H1 (cell line): ENCODE results near the gene PAK6. TPM values are rescaled to one million over a fixed set of nuclear protein-coding genes. Genes with fewer than 3 reads are reported as not detected.

Experiments
- CTCF ChIA-PET: fragments of 300-600 bp; sonication (Branson Sonifier 250); formaldehyde crosslinking; loops from one replicate; lab custom pipeline; 2021; ENCODE audit not compliant: partially characterized antibody; lab: Charles Lee
- POLR2A ChIA-PET: fragments of 300-600 bp; sonication (Branson Sonifier 250); formaldehyde crosslinking; loops from one replicate; lab custom pipeline; 2021; ENCODE audit warnings: inconsistent platforms; ENCODE audit not compliant: partially characterized antibody; lab: Charles Lee
- DNase-seq, 2 experiments: peaks; one replicate each; pipeline versions ENCODE4 v3.0.0 to v3.0.0-alpha.2; 2010 to 2022; ENCODE audit warnings: low spot score in 2 of 2, low read depth in 1 of 2, mixed read lengths in 1 of 2
- FAIRE-seq: peaks from 2 replicates; lab custom pipeline; 2011; peaks lifted over from hg19 to GRCh38; lab: Jason Lieb, UNC
- H2AFZ ChIP-seq: 2 replicates; pipeline ENCODE4 v1.8.1; 2012; ENCODE audit warnings: low read length, inconsistent platforms
- H2AK5ac ChIP-seq: 2 replicates; pipeline ENCODE4 v1.6.1; 2013; ENCODE audit warnings: low read depth, low read length
- H2BK120ac ChIP-seq: replicated peaks from 2 replicates; pipeline ENCODE3; 2013; ENCODE audit warnings: low read depth, low read length, inconsistent platforms
- H2BK12ac ChIP-seq: 2 replicates; pipeline ENCODE4 v1.6.1; 2013; ENCODE audit warnings: low read depth, low read length
- H2BK15ac ChIP-seq: 2 replicates; pipeline ENCODE4 v1.6.1; 2013; ENCODE audit warnings: low read length
- H2BK20ac ChIP-seq: 2 replicates; pipeline ENCODE4 v1.6.1; 2013; ENCODE audit warnings: low read length
- H2BK5ac ChIP-seq: 2 replicates; pipeline ENCODE4 v1.6.1; 2013; ENCODE audit warnings: low read depth, low read length
- H3K14ac ChIP-seq: 2 replicates; pipeline ENCODE4 v1.6.1; 2013; ENCODE audit warnings: inconsistent platforms; ENCODE audit not compliant: insufficient read length
- H3K18ac ChIP-seq: 2 replicates; pipeline ENCODE4 v1.6.1; 2013; ENCODE audit warnings: low read length; ENCODE audit errors: extremely low read depth
- H3K23ac ChIP-seq: 2 replicates; pipeline ENCODE4 v1.6.1; 2013; ENCODE audit warnings: inconsistent platforms; ENCODE audit not compliant: insufficient read length
- H3K23me2 ChIP-seq: 2 replicates; pipeline ENCODE4 v1.6.1; 2013; ENCODE audit warnings: low read depth, low read length
- H3K27ac ChIP-seq: 2 replicates; pipeline ENCODE4 v1.6.1; 2011; ENCODE audit warnings: low read depth, low read length, inconsistent platforms
- H3K27me3 ChIP-seq, 4 experiments: replicated peaks in 1 of 4; 1 replicate in 1 of 4; 2 replicates in 3 of 4; pipeline versions ENCODE4 v1.6.1 to v1.8.1; 2011 to 2013; ENCODE audit warnings: low read length in 3 of 4, mild to moderate bottlenecking in 3 of 4, inconsistent platforms in 2 of 4, mixed read lengths in 2 of 4, moderate library complexity in 1 of 4; ENCODE audit not compliant: control insufficient read depth in 3 of 4, insufficient read depth in 3 of 4; ENCODE audit errors: extremely low read depth in 1 of 4
- H3K36me3 ChIP-seq, 4 experiments: 2 replicates each; pipeline versions ENCODE4 v1.6.1 to v1.8.1; 2011 to 2013; ENCODE audit warnings: mild to moderate bottlenecking in 4 of 4, low read length in 3 of 4, moderate library complexity in 2 of 4, control low read depth in 1 of 4, inconsistent platforms in 1 of 4; ENCODE audit not compliant: insufficient read depth in 4 of 4, control insufficient read depth in 2 of 4
- H3K4ac ChIP-seq: replicated peaks from 2 replicates; pipeline ENCODE3; 2013; ENCODE audit warnings: low read length, low read depth, mixed read lengths, inconsistent platforms; ENCODE audit not compliant: insufficient read length
- H3K4me1 ChIP-seq, 4 experiments: replicated peaks in 1 of 4; 1 replicate in 1 of 4; 2 replicates in 3 of 4; pipeline versions ENCODE4 v1.6.1 to v1.8.1; 2011 to 2013; ENCODE audit warnings: low read length in 3 of 4, inconsistent platforms in 2 of 4, mixed read lengths in 1 of 4; ENCODE audit not compliant: insufficient read depth in 4 of 4, control insufficient read depth in 3 of 4
- H3K4me2 ChIP-seq, 2 experiments: 2 replicates each; pipeline versions ENCODE4 v1.6.1 to v1.8.1; 2011 to 2013; ENCODE audit warnings: low read depth in 2 of 2, low read length in 2 of 2, control low read depth in 1 of 2, inconsistent platforms in 1 of 2, mild to moderate bottlenecking in 1 of 2; ENCODE audit not compliant: insufficient read depth in 1 of 2
- H3K4me3 ChIP-seq, 4 experiments: fragments of 200-600, 300-600 bp in 1 of 4; sonication (generic), shearing (Covaris generic), sonication (Bioruptor Twin) in 1 of 4; 2 replicates each; pipeline versions ENCODE4 v1.5.1 to v1.8.1; 2011 to 2016; ENCODE audit warnings: low read length in 4 of 4, low read depth in 3 of 4, control low read depth in 2 of 4, inconsistent platforms in 2 of 4, mild to moderate bottlenecking in 2 of 4, mixed read lengths in 1 of 4, moderate library complexity in 1 of 4; ENCODE audit not compliant: insufficient read depth in 2 of 4; ENCODE audit errors: extremely low read depth in 1 of 4
- H3K56ac ChIP-seq: replicated peaks from 2 replicates; pipeline ENCODE3; 2013; ENCODE audit warnings: low read depth, mild to moderate bottlenecking, mixed read lengths, low read length, inconsistent platforms; ENCODE audit not compliant: insufficient read length
- H3K79me1 ChIP-seq: 2 replicates; pipeline ENCODE4 v1.6.1; 2013; ENCODE audit warnings: low read depth, low read length, control low read depth
- H3K79me2 ChIP-seq, 2 experiments: 2 replicates each; pipeline versions ENCODE4 v1.6.1 to v1.8.1; 2012 to 2013; ENCODE audit warnings: low read length in 2 of 2, mild to moderate bottlenecking in 2 of 2, inconsistent platforms in 1 of 2; ENCODE audit not compliant: insufficient read depth in 2 of 2, control insufficient read depth in 1 of 2
- H3K9ac ChIP-seq, 4 experiments: replicated peaks in 1 of 4; 1 replicate in 1 of 4; 2 replicates in 3 of 4; pipeline versions ENCODE4 v1.6.1 to v1.8.1; 2011 to 2013; ENCODE audit warnings: low read depth in 3 of 4, low read length in 3 of 4, control low read depth in 2 of 4, mild to moderate bottlenecking in 2 of 4, moderate library complexity in 2 of 4, inconsistent platforms in 1 of 4; ENCODE audit errors: extremely low read depth in 1 of 4
- H3K9me3 ChIP-seq, 2 experiments: 2 replicates each; pipeline versions ENCODE4 v1.6.1 to v1.8.1; 2012 to 2013; ENCODE audit warnings: mild to moderate bottlenecking in 2 of 2, moderate library complexity in 2 of 2, control low read depth in 1 of 2, inconsistent platforms in 1 of 2, low read depth in 1 of 2, low read length in 1 of 2, mixed read lengths in 1 of 2; ENCODE audit not compliant: insufficient read depth in 2 of 2
- H4K20me1 ChIP-seq, 2 experiments: replicated peaks in 1 of 2; 2 replicates each; pipeline versions ENCODE3 to v1.8.1; 2011 to 2013; ENCODE audit warnings: inconsistent platforms in 2 of 2, low read length in 2 of 2, mild to moderate bottlenecking in 1 of 2; ENCODE audit not compliant: insufficient read depth in 2 of 2, control insufficient read depth in 1 of 2
- H4K5ac ChIP-seq: 2 replicates; pipeline ENCODE4 v1.6.1; 2013; ENCODE audit warnings: low read length, low read depth, mixed read lengths, inconsistent platforms; ENCODE audit not compliant: insufficient read length
- H4K8ac ChIP-seq: 2 replicates; pipeline ENCODE4 v1.8.0; 2013; ENCODE audit warnings: mild to moderate bottlenecking, moderate library complexity, low read length, inconsistent platforms; ENCODE audit not compliant: insufficient read depth; ENCODE audit errors: extremely low read depth
- H4K91ac ChIP-seq: replicated peaks from 2 replicates; pipeline ENCODE3; 2013; ENCODE audit warnings: low read length, mixed read lengths, inconsistent platforms; ENCODE audit not compliant: insufficient read length
- ATF3 ChIP-seq: IDR thresholded peaks from 2 replicates; pipeline ENCODE4 v1.6.1; 2011; ENCODE audit warnings: low read depth, mild to moderate bottlenecking, low read length; ENCODE audit not compliant: insufficient read depth
- CBX5 ChIP-seq: fragments of 300-800, 300-1000 bp; sonication (generic); IDR thresholded peaks from 2 replicates; pipeline ENCODE4 v1.7.1; 2016; ENCODE audit warnings: antibody characterized with exemption, low read length, low read depth
- CTCF ChIP-seq, 3 experiments: IDR thresholded peaks; 1 replicate in 2 of 3; 2 replicates in 1 of 3; pipeline versions ENCODE4 v1.5.1 to v1.6.1; 2011; ENCODE audit warnings: low read length in 3 of 3, mild to moderate bottlenecking in 3 of 3, inconsistent platforms in 2 of 3, low read depth in 1 of 3, moderate library complexity in 1 of 3; ENCODE audit not compliant: insufficient read depth in 1 of 3; ENCODE audit errors: control extremely low read depth in 1 of 3
- EGR1 ChIP-seq: IDR thresholded peaks from 2 replicates; pipeline ENCODE4 v1.6.1; 2011; ENCODE audit warnings: low read depth, low read length, borderline replicate concordance
- NANOG ChIP-seq: IDR thresholded peaks from 2 replicates; pipeline ENCODE4 v1.6.1; 2011; ENCODE audit warnings: low read length, low read depth, mild to moderate bottlenecking, inconsistent platforms; ENCODE audit not compliant: insufficient read depth, poor library complexity, severe bottlenecking
- POLR2A ChIP-seq, 2 experiments: IDR thresholded peaks; 1 replicate in 1 of 2; 2 replicates in 1 of 2; pipeline ENCODE4 v1.6.1; 2011; ENCODE audit warnings: low read depth in 2 of 2, low read length in 2 of 2, mild to moderate bottlenecking in 2 of 2; ENCODE audit errors: control extremely low read depth in 1 of 2
- SUZ12 ChIP-seq: fragments of 200-600 bp; sonication (generic); IDR thresholded peaks from 2 replicates; pipeline ENCODE4 v1.6.1; 2012; ENCODE audit warnings: mild to moderate bottlenecking, inconsistent platforms, low read length, moderate library complexity, mixed read lengths
- TEAD4 ChIP-seq: IDR thresholded peaks from 2 replicates; pipeline ENCODE4 v1.6.1; 2012; ENCODE audit warnings: low read depth, low read length, inconsistent platforms, mixed read lengths
- USF2 ChIP-seq: IDR thresholded peaks from 2 replicates; pipeline ENCODE4 v1.6.1; 2011; ENCODE audit warnings: low read length, improper control_type of control experiment
- WGBS, 2 experiments: shearing (Covaris generic) in 1 of 2; methylation state at CpG; one replicate each; pipeline versions ENCODE4 v1.1.6 to v1.1.7; 2013 to 2015; ENCODE audit warnings: low lambda C conversion rate in 2 of 2, mixed read lengths in 2 of 2, inconsistent platforms in 1 of 2, low coverage in 1 of 2, missing lambda C conversion rate in 1 of 2; ENCODE audit not compliant: insufficient replicate concordance in 2 of 2, insufficient coverage in 1 of 2, insufficient read length in 1 of 2; ENCODE audit errors: extremely low coverage in 1 of 2, missing lambda C conversion rate in 1 of 2; 5-methylcytosine and 5-hydroxymethylcytosine counted together
- polyA plus RNA-seq, 7 experiments: library from polyadenylated mRNA; depleted of rRNA in 3 of 7; stranded (reverse) in 5 of 7; unstranded in 2 of 7; fragments of >200 nt in 5 of 7; fragments of 200-250 nt in 2 of 7; gene quantifications; 1 replicate in 5 of 7; 2 replicates in 1 of 7; 4 replicates in 1 of 7; pipeline versions ENCODE4 v1.2.1 to v1.2.3, GENCODE V29; 2011 to 2013; ENCODE audit warnings: missing spikeins in 2 of 7, mixed read lengths in 2 of 7
- total RNA-seq: library from RNA; stranded (reverse); fragmentation: NEBNext Ultra II Directional; extraction: Animal tissue kit (Norgen Biotek cat#: 25700); gene quantifications from 2 replicates; pipeline ENCODE4 v1.2.1, GENCODE V29; 2021

The PAK6 gene
- total and polyA plus RNA-seq, 2 of the 8 experiments (the other 6 are each of a cell fraction or from before 2014, with no cell fraction given), result 6.9 to 9.4 TPM

- H2BK120ac ChIP-seq, result no peak overlapping the region
- no peak overlapping the region for H3K9ac ChIP-seq
- H3K23ac ChIP-seq, result no peak overlapping the region
- H3K4ac ChIP-seq, result no peak overlapping the region
- no peaks in the 10 kb centered on the region for H4K20me1 ChIP-seq
- no peak overlapping the region for H4K91ac ChIP-seq
- H3K4me3 ChIP-seq, result no peak overlapping the region
- H4K5ac ChIP-seq, result no peak overlapping the region
- 0 out of 2 replicates have a peak overlapping the region, but pooled peaks have one; percentile 52 for H2BK5ac ChIP-seq
- H3K23me2 ChIP-seq, result peaks cover 17% of the 10 kb centered on the region; the same call in 1 of the 2 replicates
- WGBS, 2 experiments, result 75% methylated on average over 10 of the region's 10 CpGs; no CpG with 5 or more reads in 1 of the 2 experiments
- no peaks in the 10 kb centered on the region for H3K9me3 ChIP-seq
- no peaks in the 10 kb centered on the region for H3K79me2 ChIP-seq
- no peaks in the 10 kb centered on the region for H3K79me1 ChIP-seq
- H3K56ac ChIP-seq, result no peak overlapping the region
- no peak overlapping the region for H3K14ac ChIP-seq
- POLR2A ChIA-PET, result interaction anchor here (1.6 to 2.9 kb wide), 3 partner anchors 12 to 49 kb away, joined by 4 to 21 read pairs (median 5); no protein-coding TSS in a partner anchor
- peak overlapping the region; percentile 61; the same call in 1 of the 2 replicates for H2BK15ac ChIP-seq
- no peak overlapping the region for H3K4me2 ChIP-seq
- no peak overlapping the region for H3K18ac ChIP-seq
- no peak overlapping the region for H2BK20ac ChIP-seq
- no peak overlapping the region for H3K27ac ChIP-seq
- no peak overlapping the region for H2AK5ac ChIP-seq
- H3K27me3 ChIP-seq, result peaks cover 27 to 42% (median 34%) of the 10 kb centered on the region in 4 experiments
- CTCF ChIA-PET, result interaction anchor here (1.4 to 27.9 kb wide), 10 partner anchors 14 to 240 kb away, joined by 3 to 1340 read pairs (median 134); partner anchors contain the start of genes CCDC9B, INAFM2, PAK6 and PLCB2
- no peak overlapping the region for H2AFZ ChIP-seq
- H4K8ac ChIP-seq, result no peak overlapping the region
- peaks cover 0 to 15% (median 0%) of the 10 kb centered on the region in 4 experiments; a peak in 1 of 8 replicates for H3K36me3 ChIP-seq
- peaks cover 7 to 24% (median 16%) of the 10 kb centered on the region in 4 experiments for H3K4me1 ChIP-seq
- FAIRE-seq (no peak), DNase-seq (no peak)
- 0 out of 2 replicates have a peak overlapping the region, but pooled peaks have one; percentile 27 for H2BK12ac ChIP-seq
- no peak for TF ChIP-seq CBX5
- no peak for TF ChIP-seq SUZ12
- TF ChIP-seq TEAD4, result no peak
- no peak for TF ChIP-seq NANOG
- no peak for TF ChIP-seq EGR1
- TF ChIP-seq ATF3, result no peak
- TF ChIP-seq USF2, result no peak
- no peak for TF ChIP-seq CTCF (IDR thresholded peaks at IDR 0.05; ENCODE audit: control extremely low read depth in 1 of 3, insufficient read depth in 1 of 3, low read depth in 1 of 3, low read length in 3 of 3)
- no peak for TF ChIP-seq POLR2A (IDR thresholded peaks at IDR 0.05; ENCODE audit: control extremely low read depth in 1 of 2, low read depth in 2 of 2, low read length in 2 of 2)
Observed at GRCh38 chr15:40278026-40278425, 39.2 kb downstream of the PAK6 start.
